ENCODE data around the gene DOK3.
"Not testable (repeated sequence)": the region's sequence is repeated elsewhere in the genome, so short reads cannot be mapped to it uniquely, and the experiment has no call there.

The DOK3 gene

GRCh38 chr5:177534433-177534832 is 24.8 kb upstream of the DOK3 start:
- not testable (repeated sequence) for DNase-seq

DNA sequence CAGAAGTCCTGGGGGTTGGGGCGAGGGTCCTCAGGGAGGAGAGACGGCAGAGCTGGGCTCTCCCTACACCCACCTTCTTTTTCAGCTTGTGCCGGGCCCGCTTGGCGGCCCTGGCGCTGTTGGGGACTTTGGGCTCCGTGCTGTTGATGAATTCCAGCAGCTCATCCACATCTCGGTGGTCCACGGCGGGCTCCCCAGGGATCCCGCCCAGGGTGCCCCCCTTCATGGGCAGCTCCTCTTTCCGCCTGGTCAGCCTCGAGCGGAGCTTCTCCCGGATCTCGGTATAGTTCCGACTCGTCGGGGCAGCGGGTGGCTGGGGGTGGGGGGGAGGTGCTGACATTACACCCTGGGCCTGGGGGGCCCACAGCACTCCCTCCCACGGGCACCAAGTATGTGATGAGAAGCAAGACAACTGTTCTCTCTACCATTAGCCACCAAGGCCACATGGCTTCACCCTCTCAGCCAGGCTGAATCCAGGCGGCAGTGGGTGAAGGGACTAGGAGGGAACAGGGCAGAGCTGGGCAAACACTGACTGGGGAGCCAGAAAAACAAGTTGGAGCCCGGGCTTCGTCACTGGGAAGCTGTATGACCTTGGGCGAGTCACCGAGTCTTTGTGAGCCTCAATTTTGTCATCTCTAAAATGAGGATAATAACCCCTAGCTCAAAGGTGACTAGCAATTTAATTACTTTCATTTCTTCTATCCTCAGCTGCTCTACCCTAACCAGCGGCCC is 21.7 kb upstream of the DOK3 start:
- no peak for DNase-seq

- no peak for DNase-seq
These were observed 21.0 kb upstream of the DOK3 start for GRCh38 chr5:177530638-177531037.

DNA sequence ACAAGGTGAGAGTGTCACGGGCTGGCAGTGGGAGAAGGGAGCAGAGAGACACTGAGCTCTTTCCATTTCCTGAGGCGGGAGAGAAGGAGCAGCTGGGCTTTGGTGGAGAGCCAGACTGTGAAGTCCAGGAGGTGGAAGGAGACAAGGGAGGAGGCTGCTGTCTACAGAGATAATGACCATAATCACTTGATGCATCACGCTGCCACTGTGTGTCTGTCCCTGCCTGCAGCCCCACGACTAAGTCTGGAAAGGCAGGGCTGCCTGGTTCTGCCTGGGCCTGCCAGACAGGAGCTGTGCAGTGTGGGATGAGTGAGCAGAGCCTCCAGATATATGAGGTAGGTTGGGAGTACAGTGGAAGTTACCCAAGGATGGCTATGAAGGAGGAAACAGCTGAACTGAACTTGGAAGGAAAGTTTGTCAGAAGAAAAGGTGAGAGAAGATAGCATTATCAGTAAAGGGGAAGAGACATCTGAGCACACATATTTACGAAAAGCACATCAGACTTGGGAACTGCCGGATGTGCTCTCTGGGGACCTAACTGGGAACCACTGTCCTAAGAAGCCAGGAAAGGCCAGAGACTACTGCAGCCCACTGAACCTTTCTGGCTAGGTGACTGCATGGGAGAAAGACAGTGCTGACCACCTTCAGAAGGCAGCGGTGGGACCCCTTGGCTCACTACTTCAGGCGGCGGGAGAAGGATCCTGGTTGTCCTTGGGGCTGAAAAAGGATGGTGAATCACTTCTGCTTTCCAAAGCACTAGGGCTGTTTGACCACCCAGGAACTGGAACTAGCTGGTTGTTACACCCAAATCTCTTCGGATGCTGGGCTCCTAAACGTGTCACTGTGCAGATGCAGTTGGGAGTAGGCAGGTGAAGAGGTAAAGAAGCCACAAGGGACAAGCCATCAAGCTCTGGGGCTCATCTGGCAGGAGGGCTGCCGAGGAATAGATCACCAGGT is 19.9 kb upstream of the DOK3 start:
- DNase-seq = no peak

DNA sequence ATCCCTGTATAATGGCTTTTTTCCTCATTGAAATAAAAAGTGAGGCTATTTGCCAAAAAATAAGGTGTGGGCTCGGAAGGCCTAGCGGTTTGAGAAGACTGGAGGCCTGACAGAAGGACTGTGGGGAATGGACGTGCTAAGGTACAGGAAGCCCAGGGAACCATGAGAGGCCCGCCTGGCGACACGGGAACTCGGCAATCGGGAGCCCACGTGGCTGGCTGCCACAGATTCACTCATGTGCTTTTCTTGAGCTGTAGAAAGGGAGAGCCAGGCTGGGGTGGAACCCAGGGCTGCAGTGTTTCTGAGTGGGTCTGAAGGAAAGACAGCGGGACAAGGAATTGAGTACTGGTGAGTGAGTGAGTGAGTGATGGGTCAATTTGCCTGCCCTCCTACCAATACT is 19.0 kb upstream of the DOK3 start:
- no peak for DNase-seq

GRCh38 chr5:177527595-177527994 is 18.0 kb upstream of the DOK3 start:
- DNase-seq = no peak

DNA sequence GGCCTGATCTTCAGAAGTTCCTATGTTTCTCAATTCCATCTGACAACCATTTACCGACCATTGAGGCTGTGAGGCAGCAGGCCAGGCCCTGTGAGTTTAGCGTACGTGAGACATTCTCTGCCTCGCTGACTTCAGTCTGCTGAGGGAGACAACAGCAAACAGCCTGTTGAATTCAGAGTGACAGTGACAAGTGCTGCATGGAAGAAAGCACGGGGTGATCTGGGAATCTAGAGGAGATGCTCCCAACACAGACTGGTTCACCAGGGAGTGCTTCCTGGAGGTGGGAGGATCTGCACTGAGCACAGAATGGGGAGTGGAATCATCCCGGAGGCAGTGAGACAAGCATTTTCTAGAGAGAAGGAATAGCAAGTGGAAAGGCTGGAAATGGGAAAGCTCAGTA is 17.2 kb upstream of the DOK3 start:
- DNase-seq = no peak

GRCh38 chr5:177526191-177526590 is 16.6 kb upstream of the DOK3 start:
- no peak for DNase-seq

- no peak for DNase-seq
These were observed 15.5 kb upstream of the DOK3 start for GRCh38 chr5:177524941-177525655.

DNA sequence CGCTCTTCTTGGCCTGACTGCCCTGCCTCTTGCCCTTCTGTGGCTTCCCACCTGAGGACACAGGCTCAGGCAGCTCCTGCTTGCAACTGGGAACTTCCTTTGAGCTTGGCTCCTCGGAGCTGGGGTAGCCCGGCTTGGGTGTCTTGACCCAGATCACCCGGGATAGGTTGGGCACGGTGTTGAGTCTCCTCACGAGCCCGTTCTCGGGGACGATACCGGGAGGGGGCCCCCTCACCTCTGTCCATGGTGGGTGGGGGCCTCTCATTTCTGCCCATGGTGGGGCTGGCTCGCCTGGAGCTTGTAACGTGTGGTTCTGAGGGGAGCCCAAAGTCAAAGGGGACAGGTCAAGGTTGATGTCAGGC is 14.9 kb upstream of the DOK3 start:
- no peak for DNase-seq

DNA sequence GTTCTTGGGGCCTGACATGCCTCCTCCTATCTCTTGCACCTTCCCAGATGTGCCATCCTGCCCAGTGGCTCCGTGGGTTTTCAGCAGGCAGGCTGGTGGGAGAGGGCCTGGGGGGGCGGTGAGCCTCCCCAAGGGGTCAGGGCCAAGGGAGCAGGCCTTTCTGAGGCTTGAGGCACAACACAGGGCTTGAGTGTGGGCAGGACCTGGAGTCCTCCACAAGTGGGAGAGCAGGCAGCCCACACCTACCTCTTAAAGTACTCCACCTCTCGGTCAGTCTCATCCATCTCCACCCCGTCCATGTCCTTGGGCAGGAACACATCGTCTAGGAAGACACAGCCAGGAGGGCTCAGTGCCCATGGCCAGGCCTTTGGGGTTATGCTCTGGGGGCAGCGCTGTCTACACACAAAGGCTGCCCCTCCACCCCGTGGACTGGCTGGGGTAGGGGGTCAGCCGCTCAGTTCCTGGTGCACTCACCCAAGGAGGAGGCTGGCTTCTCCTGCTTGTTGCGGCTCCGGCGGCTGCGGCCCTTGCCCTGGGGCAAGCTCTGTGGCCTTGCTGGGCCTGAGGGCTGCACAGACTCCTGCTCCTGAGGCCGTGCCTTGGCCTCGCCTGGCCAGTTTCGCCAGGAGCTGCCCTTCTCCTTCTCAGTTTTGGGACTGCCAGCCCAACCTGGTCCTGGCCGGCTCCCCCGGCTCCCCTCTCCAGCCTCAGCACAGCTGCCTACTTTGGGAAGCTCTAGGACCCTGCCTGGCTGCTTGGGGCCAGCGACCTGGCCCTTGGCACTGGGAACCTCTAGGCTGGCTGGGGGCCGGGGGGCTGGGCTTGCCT is 14.3 kb upstream of the DOK3 start:
- DNase-seq = no peak

GRCh38 chr5:177520916-177521513 is 11.4 kb upstream of the DOK3 start:
- DNase-seq = no peak

DNA sequence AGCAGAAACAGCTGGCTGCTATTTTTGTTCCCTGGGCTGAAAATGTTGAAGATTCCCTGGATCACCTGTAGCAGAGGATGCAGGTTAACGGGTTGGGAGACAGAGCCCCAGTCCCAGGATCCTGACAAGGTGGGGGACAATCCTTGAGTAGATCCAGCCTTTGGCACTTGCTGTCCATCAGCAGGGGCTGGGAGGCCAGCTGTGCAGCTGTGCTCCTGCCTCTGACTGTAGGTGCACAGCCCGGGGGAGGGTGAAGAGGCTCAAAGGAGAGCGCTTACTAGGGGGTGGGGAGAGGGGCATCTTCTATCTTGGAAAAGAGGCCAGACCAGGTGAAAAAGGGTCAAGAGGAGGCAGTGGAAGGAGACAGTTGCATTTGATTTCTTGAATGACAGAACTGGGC is 10.6 kb upstream of the DOK3 start:
- DNase-seq = no peak

- no peak for DNase-seq
These were observed 10.0 kb upstream of the DOK3 start for GRCh38 chr5:177519463-177520235.

DNA sequence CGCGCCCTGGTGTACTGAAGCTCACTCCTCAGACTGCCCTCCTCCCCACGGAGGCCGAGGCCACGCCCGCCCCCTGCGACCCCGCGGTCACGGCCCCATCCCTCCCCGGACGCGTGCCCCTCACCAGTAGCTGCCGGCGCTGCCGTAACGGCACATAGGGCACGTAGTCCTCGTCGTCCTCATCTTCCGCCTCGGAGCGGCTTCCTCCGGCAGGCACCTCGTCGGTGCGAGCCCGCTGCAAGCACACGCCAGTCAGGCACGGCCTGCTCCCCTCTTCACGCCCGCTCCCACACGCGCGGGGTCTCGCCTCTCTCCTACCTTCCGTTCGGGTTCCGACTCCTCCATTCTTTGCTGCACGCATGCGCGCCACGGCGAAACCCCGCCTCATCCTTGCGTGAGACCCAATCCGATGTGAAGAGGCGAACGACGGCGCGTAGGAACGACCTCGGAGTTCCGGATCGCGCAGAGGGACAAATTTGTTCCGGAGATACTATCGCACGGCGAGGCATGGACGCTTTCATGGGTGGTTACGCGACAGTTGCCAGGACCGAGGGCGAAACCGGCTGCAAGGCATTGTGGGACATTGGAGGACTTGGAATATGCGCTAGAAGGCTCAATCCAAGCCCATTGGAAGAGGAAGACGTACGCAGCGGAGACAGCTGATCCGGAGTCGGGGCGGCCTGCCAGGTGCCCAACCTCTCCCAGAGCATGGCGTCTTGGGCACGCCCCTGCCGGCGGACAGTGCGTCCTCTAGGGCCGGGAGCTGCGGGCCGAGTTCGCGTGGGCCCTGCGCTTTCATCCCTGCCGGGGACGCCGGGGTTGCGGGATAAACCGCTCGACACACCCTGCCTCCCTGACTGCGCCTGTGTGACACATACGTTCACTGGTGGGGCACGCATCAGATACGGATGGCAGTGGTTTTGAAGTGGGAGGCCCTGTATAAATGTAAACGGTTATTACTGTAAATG is 7.3 kb upstream of the DOK3 start, which contains the start of gene DDX41:
TSS of gene DDX41 (minus strand) at position 361 of the 968 bp plus-strand sequence. CDS start at position 345, 16 bp downstream.
- peak; percentile 98 for DNase-seq

- DNase-seq = no peak
These were observed 6.0 kb upstream of the DOK3 start for GRCh38 chr5:177515580-177515979.

GRCh38 chr5:177514541-177514940 is 4.9 kb upstream of the DOK3 start:
- DNase-seq = no peak

GRCh38 chr5:177513500-177513899 is 3.9 kb upstream of the DOK3 start:
- DNase-seq = no peak

- no peak for DNase-seq
These were observed 3.2 kb upstream of the DOK3 start for GRCh38 chr5:177512736-177513380.
